Immature natural killer cell (primary cell): Measurements from ENCODE around the gene C10orf53. TPM values are rescaled to one million over a fixed set of nuclear protein-coding genes. Genes with fewer than 3 reads are reported as not detected.
A peak's percentile ranks its signal among the peaks of the same experiment; 100 is the strongest.

Experiments
- DNase-seq, 3 donors: peaks; one replicate each; pipeline ENCODE4 v3.0.0; 2022; ENCODE audit warnings: mixed read lengths in 1 of 3
- H3K27ac Mint-ChIP-seq, 6 donors: one replicate each; pipeline ENCODE4 v1.8.0; 2020; ENCODE audit warnings: mixed read lengths in 6 of 6, mild to moderate bottlenecking in 5 of 6, inconsistent platforms in 4 of 6, moderate library complexity in 3 of 6
- H3K27me3 Mint-ChIP-seq, 3 donors: one replicate each; pipeline ENCODE4 v1.8.0; 2020 to 2021; ENCODE audit warnings: low read depth in 3 of 3, mild to moderate bottlenecking in 3 of 3, mixed read lengths in 3 of 3, moderate library complexity in 3 of 3, inconsistent platforms in 1 of 3
- H3K36me3 Mint-ChIP-seq, 3 donors: one replicate each; pipeline ENCODE4 v1.8.0; 2020; ENCODE audit warnings: mixed read lengths in 3 of 3, inconsistent platforms in 2 of 3, mild to moderate bottlenecking in 2 of 3
- H3K4me1 Mint-ChIP-seq, 2 donors: one replicate each; pipeline ENCODE4 v1.8.0; 2020; ENCODE audit warnings: inconsistent platforms in 2 of 2, mild to moderate bottlenecking in 2 of 2, mixed read lengths in 2 of 2, moderate library complexity in 1 of 2
- H3K4me3 Mint-ChIP-seq, 5 donors: one replicate each; pipeline ENCODE4 v1.8.0; 2020; ENCODE audit warnings: mild to moderate bottlenecking in 5 of 5, mixed read lengths in 5 of 5, inconsistent platforms in 3 of 5, moderate library complexity in 3 of 5
- H3K9me3 Mint-ChIP-seq, 6 donors: one replicate each; pipeline ENCODE4 v1.8.0; 2020; ENCODE audit warnings: mild to moderate bottlenecking in 6 of 6, mixed read lengths in 6 of 6, inconsistent platforms in 4 of 6, moderate library complexity in 3 of 6
- polyA plus RNA-seq, 3 donors: library from polyadenylated mRNA; unstranded; fragments of 300-500 nt; fragmentation: Illumina TruSeq; gene quantifications; one replicate each; pipeline ENCODE4 v1.2.3, GENCODE V29; 2021

The C10orf53 gene
- polyA plus RNA-seq, 3 donors from 2014 or later = not detected

DNA sequence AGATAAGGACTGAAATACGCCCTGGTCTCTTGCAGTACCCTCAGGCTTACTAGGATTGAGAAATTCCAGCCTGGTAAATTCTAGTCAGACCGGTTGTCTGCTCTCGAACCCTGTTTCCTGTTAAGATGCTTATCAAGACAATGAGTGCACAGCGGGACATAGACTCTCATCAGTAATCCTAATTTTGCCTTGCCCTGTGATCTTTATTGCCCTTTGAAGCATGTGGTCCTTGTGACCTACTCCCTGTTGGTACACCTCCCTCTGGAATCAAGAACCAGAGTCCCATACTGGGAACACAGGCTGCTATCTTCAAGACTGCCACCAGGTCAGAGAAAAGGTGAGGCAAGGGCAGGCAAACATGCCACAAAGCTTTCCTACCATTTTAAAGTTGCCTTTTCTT lies 7.2 kb downstream of the C10orf53 start:
- peaks cover 5 to 35% (median 19%) of the 10 kb centered on the region in 6 donors for H3K9me3 Mint-ChIP-seq
- peaks cover 16 to 24% (median 20%) of the 10 kb centered on the region in 3 donors for H3K27me3 Mint-ChIP-seq
- no peak overlapping the region for H3K4me3 Mint-ChIP-seq
- no peak overlapping the region for H3K27ac Mint-ChIP-seq
- DNase-seq = no peak
- no peaks in the 10 kb centered on the region for H3K4me1 Mint-ChIP-seq
- H3K36me3 Mint-ChIP-seq = peaks cover 0 to 4% (median 0%) of the 10 kb centered on the region in 3 donors

DNA sequence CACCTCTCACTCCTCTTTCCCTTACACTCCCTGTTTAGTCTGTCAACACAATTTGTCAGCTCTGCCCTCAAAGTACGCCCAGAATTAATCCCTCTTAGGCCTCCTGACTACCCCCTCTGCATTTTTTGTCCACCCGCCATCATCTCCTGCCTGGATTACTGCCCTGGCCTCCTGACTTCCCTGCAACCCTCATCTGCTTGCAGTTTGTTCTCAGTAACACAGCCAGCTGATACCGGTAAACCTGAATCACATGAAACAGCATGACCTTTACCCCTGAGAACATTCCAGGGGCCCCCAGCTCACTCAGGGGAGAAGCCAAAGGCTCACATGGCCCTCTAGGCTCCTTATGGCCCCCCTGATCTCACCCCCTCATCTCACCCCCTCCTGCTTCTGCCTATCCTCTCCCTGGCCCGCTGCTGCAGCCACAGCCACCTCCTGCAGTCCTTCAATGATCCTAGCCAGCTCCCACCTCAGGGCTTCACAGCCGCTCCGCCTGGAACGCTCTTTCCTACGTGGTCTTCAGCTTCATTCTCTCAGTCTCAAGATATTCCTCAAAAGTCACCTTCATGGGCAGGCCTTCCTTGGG lies 8.9 kb downstream of the C10orf53 start:
- peaks cover 0 to 4% (median 0%) of the 10 kb centered on the region in 3 donors for H3K36me3 Mint-ChIP-seq
- peaks cover 14 to 26% (median 24%) of the 10 kb centered on the region in 3 donors for H3K27me3 Mint-ChIP-seq
- H3K27ac Mint-ChIP-seq = peak overlapping the region in 1 of 6 donors; percentile 9
- DNase-seq = no peak
- no peaks in the 10 kb centered on the region for H3K4me1 Mint-ChIP-seq
- H3K4me3 Mint-ChIP-seq = no peak overlapping the region
- H3K9me3 Mint-ChIP-seq = peaks cover 5 to 28% (median 16%) of the 10 kb centered on the region in 6 donors

DNA sequence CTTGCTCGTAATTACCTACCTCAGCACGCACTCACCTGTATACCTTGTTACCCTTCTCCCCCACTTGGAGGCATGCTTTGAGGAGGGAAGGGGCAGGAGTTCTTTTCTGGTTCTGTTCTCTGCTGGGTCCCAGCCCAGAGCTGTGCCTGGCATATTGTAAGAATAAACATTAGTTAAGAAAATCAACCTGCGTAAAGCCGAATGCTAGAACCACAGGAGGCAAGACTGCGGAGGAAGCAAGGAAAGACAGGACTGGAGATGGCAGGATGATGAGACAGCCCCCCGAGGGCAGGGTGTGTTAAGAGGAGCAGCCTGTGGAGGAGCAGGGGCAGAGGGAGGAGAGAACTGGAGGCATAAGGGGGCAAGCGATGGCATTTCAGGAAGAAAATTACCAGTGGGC lies 9.5 kb downstream of the C10orf53 start:
- H3K4me3 Mint-ChIP-seq = no peak overlapping the region
- no peaks in the 10 kb centered on the region for H3K4me1 Mint-ChIP-seq
- H3K36me3 Mint-ChIP-seq = peaks cover 0 to 4% (median 0%) of the 10 kb centered on the region in 3 donors
- H3K9me3 Mint-ChIP-seq = peaks cover 3 to 28% (median 16%) of the 10 kb centered on the region in 6 donors
- no peak overlapping the region for H3K27ac Mint-ChIP-seq
- peaks cover 12 to 27% (median 25%) of the 10 kb centered on the region in 3 donors for H3K27me3 Mint-ChIP-seq
- DNase-seq = no peak

DNA sequence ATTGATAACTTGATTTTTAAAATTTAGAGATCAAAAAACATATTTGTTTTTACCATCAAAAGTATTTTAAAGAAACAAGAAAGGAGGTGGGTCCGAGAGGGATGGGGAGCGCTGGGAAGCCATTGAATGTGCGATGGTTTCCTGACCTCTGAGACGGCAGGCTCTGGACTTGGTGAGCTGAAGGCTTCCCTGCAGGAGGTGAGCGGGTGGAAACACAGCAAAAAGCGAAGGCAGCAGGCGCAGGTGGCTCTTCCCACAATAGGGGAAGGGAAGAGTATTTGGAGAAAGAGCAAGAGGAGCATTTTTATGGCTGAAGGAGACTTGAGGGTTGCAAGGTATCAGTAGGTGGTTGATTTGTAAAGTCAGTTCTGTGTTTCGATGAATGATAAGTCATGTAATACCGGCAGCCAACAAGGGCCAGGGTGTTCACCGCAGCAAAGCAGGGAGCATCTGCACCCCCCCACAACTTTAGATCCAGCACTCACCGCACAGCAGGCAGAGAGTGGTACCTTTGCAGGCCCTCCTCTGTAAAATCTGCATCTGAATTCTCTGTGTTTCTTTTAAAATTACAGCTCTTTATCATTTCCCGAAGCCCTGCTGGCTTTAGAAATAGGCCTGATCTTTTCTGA lies 10.5 kb downstream of the C10orf53 start:
- Mint-ChIP-seq H3K9me3 (peaks cover 0 to 28% (median 16%) of the 10 kb centered on the region in 6 donors), H3K4me1 (no peaks in the 10 kb centered on the region), H3K27me3 (peaks cover 7 to 27% (median 25%) of the 10 kb centered on the region in 3 donors), H3K4me3 (peak overlapping the region in 1 of 5 donors; percentile 2), H3K27ac (no peak overlapping the region), H3K36me3 (peaks cover 0 to 4% (median 0%) of the 10 kb centered on the region in 3 donors)
- DNase-seq = no peak

DNA sequence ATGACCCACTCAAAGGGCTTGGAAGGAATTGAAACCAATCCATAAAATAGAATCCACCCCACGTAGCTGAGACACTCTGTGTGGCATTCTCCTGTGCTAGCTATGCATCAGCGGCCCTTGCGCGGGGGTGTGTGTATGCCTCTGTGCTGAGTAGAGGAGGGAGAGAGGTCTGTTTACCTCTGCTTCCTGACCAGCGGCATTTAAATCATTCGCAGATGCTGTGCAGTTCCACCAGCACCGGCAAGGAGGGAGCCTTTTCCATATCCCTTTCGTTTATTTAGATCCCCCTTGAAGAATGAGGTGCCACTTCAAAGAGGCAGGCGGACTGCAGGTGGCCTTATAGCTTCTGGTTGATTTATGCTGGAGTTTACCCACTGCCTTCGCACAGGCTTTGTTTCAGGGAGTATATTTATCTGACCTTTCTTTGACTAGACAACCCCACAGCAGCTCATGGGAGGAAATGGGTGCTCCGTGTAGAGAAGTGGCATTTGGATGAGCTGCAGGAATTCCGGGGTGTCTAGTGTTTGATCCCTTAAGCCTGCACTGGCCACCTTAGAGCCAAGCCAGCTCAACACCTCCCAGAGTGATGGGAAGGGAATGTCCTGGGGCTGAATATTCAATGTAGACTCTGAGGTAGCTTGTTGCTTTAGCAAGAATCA lies 11.4 kb downstream of the C10orf53 start:
- H3K27ac Mint-ChIP-seq = no peak overlapping the region
- H3K27me3 Mint-ChIP-seq = peaks cover 7 to 27% (median 22%) of the 10 kb centered on the region in 3 donors
- peaks cover 0 to 4% (median 0%) of the 10 kb centered on the region in 3 donors for H3K36me3 Mint-ChIP-seq
- H3K4me1 Mint-ChIP-seq = no peaks in the 10 kb centered on the region
- no peak overlapping the region for H3K4me3 Mint-ChIP-seq
- DNase-seq = no peak
- H3K9me3 Mint-ChIP-seq = peaks cover 0 to 24% (median 14%) of the 10 kb centered on the region in 6 donors

DNA sequence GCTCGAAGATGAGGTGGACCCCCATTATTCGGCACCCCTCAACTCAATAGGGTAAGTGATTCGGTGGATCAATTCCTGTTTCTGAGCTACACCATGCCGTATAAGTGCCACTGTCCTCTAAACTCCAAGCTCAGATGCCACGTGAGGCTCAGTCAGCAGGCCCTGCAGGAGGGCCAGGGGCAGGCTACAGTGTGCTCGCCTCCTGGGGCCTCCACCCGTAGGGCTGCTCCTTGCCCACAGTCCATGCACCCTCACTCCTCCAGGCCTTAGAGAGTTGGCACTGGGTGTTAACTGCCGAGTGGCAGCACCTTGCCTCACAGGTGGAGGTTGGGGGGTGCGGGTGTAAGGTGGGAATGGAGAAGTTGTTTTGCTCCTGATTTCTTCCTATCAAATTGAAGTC lies 12.1 kb downstream of the C10orf53 start:
- Mint-ChIP-seq H3K4me3 (no peak overlapping the region), H3K4me1 (no peaks in the 10 kb centered on the region), H3K27me3 (peaks cover 7 to 27% (median 19%) of the 10 kb centered on the region in 3 donors), H3K9me3 (peaks cover 0 to 17% (median 11%) of the 10 kb centered on the region in 6 donors), H3K36me3 (peaks cover 0 to 4% (median 0%) of the 10 kb centered on the region in 3 donors), H3K27ac (no peak overlapping the region)
- no peak for DNase-seq

DNA sequence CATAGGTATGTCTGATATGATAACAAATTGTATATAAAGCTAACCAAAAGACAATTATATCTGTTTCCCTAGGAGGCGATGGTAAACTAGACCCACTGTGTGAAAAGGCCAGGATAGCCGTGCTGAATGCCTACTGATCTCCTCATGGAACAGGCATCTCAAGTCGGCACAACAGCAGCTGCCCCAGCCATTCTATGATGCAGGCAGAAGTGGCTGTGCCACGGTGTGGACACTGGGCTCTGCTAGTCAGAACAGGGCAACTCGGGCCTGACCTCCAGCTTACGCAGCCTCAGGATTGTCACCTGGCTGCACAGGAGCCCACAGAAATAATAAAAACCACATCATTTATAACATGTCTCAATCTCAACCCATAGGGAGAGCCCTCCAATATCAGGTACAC lies 15.0 kb downstream of the C10orf53 start:
- H3K9me3 Mint-ChIP-seq = peaks cover 0 to 5% (median under 1%) of the 10 kb centered on the region in 6 donors
- no peak overlapping the region for H3K4me3 Mint-ChIP-seq
- H3K36me3 Mint-ChIP-seq = no peaks in the 10 kb centered on the region
- DNase-seq = no peak
- H3K4me1 Mint-ChIP-seq = no peaks in the 10 kb centered on the region
- no peak overlapping the region for H3K27ac Mint-ChIP-seq
- H3K27me3 Mint-ChIP-seq = peaks cover 2 to 15% (median 8%) of the 10 kb centered on the region in 3 donors

DNA sequence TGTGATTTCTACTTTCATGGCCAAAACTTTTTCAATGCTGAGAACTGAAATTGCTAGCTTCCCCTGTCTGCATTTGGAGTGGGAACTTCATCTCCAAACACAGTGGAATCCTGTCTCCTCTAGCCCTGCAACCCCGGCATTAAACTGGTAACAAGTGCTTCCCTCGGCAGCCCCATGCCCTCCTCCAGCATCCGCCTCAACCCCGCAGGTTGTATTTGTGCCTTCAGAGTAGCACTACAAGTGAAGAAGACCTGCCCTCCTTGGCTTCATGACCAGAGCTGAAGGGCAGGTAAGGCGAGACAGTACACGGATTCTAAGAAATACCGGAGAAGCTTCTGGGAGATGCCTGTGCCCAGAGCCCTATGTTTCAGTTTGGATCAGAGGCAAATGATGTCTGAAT lies 16.9 kb downstream of the C10orf53 start:
- Mint-ChIP-seq H3K36me3 (no peaks in the 10 kb centered on the region), H3K4me1 (no peaks in the 10 kb centered on the region)

DNA sequence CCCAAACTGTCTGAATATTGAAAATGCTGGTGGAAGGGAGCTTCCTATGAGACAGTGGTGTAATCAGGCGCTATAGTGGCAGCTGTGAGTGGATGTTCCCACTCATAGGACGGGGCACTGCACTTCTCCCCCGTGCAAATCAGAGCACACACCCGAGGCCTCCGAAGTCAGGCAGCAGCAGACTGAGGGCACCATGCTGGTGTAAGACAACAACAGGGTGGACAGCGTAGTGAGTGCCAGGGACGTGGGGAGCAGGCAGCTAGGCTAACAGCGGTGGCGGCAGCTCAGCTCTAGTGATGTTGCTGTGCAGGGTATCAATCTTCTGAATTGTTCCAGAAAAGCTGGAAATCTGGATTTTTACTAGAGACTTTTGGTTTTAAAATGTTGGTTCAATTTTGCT lies 19.2 kb downstream of the C10orf53 start:
- no peaks in the 10 kb centered on the region for H3K36me3 Mint-ChIP-seq
- DNase-seq = no peak
- no peak overlapping the region for H3K27ac Mint-ChIP-seq
- peaks cover under 1 to 5% (median 2%) of the 10 kb centered on the region in 3 donors for H3K27me3 Mint-ChIP-seq
- no peak overlapping the region for H3K4me3 Mint-ChIP-seq
- no peaks in the 10 kb centered on the region for H3K9me3 Mint-ChIP-seq
- no peaks in the 10 kb centered on the region for H3K4me1 Mint-ChIP-seq

More for the DNA sequence above, 16.9 kb downstream of the C10orf53 start:
- DNase-seq = no peak
- no peak overlapping the region for H3K27ac Mint-ChIP-seq
- H3K27me3 Mint-ChIP-seq = peaks cover 1 to 10% (median 3%) of the 10 kb centered on the region in 3 donors
- H3K4me3 Mint-ChIP-seq = no peak overlapping the region
- H3K9me3 Mint-ChIP-seq = no peaks in the 10 kb centered on the region

DNA sequence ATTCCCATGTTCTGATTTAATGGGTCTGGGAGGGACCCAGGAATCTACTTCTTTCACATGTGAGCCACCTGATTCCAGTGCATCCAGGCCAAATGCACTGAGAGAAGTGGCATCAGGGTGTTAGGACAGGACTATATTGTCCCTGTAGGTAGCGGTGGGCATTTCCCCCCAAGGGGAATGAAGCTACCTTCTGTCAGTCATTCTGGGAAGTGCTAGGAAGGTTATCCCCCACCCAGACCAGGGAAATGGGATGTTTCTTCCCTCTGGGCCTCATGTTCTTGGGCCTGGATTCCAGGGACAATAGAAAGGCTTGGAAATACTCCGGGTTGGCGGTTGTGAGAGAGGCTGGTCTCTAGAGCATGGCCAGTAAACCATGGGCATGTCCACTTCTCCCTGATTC lies 20.8 kb downstream of the C10orf53 start:
- peaks cover 0 to 5% (median 4%) of the 10 kb centered on the region in 3 donors for H3K27me3 Mint-ChIP-seq
- H3K4me3 Mint-ChIP-seq = no peak overlapping the region
- H3K27ac Mint-ChIP-seq = no peak overlapping the region
- no peaks in the 10 kb centered on the region for H3K9me3 Mint-ChIP-seq
- H3K36me3 Mint-ChIP-seq = no peaks in the 10 kb centered on the region
- no peaks in the 10 kb centered on the region for H3K4me1 Mint-ChIP-seq
- no peak for DNase-seq

DNA sequence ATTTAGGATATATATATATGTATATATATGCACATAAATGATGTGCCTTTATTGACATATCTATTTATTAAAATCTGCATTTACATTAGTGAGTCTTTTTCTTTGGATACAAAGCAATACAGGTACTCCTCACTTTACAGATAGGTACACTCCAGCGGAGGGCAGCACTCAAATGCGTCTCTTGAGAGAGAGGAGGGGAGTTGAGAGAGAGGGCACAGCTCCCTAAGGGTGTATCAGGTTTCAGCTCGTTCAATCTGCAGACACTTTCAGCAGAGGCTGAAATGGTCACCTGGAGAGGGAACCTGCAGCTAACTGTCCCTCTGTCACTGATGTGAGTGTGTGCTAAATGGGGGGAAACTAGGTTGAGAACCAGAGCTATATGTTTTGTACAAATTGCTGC lies 21.5 kb downstream of the C10orf53 start:
- no peak overlapping the region for H3K27ac Mint-ChIP-seq
- no peaks in the 10 kb centered on the region for H3K36me3 Mint-ChIP-seq
- DNase-seq = no peak
- no peaks in the 10 kb centered on the region for H3K9me3 Mint-ChIP-seq
- no peaks in the 10 kb centered on the region for H3K4me1 Mint-ChIP-seq
- H3K27me3 Mint-ChIP-seq = peaks cover 0 to 5% (median 4%) of the 10 kb centered on the region in 3 donors
- no peak overlapping the region for H3K4me3 Mint-ChIP-seq

DNA sequence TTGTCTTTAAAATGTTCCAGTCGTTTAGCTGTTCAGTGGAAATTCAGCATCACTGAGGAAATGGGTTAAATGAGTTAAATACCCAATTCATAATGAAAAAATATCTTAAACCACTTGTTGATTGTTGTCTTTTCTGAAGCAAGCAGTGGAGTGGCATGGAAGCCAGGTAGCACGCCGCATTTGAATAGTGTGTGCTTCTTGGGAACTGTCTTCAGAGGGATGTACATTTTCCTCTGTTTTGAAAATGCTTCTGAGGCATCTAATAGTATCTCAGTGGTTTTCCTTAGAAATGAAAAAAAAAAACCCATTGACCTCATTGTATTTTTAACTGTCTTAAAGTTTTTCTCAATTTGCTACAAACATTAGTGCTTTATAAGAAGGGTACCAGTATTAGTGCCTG lies 28.1 kb downstream of the C10orf53 start:
- no peaks in the 10 kb centered on the region for H3K36me3 Mint-ChIP-seq
- H3K4me1 Mint-ChIP-seq = no peaks in the 10 kb centered on the region
- no peak overlapping the region for H3K27ac Mint-ChIP-seq
- H3K4me3 Mint-ChIP-seq = no peak overlapping the region
- H3K27me3 Mint-ChIP-seq = peaks cover 0 to 2% (median 2%) of the 10 kb centered on the region in 3 donors
- DNase-seq = no peak
- no peaks in the 10 kb centered on the region for H3K9me3 Mint-ChIP-seq

DNA sequence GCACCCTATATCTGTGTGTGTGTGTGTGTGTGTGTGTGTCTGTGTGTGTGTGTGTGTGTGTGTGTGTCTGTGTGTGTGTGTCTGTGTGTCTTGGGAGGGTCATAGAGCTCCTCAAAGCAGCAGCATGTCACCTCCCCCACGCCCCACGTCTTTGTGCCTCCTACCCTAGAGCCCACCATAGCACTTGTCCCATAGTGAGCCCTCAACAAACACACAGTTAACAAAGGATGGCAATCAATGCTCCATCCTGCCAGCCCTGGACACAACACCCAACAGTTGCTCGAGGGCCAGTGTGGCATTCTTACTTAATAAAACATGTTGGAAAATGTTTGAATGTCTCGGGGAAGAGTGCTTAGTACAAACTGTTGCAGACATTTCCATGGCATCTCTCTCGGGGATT lies 30.5 kb downstream of the C10orf53 start:
- Mint-ChIP-seq H3K9me3 (peaks cover 0 to 2% (median under 1%) of the 10 kb centered on the region in 6 donors), H3K4me3 (no peak overlapping the region), H3K36me3 (no peaks in the 10 kb centered on the region), H3K27me3 (no peaks in the 10 kb centered on the region), H3K4me1 (no peaks in the 10 kb centered on the region), H3K27ac (no peak overlapping the region)
- no peak for DNase-seq

DNA sequence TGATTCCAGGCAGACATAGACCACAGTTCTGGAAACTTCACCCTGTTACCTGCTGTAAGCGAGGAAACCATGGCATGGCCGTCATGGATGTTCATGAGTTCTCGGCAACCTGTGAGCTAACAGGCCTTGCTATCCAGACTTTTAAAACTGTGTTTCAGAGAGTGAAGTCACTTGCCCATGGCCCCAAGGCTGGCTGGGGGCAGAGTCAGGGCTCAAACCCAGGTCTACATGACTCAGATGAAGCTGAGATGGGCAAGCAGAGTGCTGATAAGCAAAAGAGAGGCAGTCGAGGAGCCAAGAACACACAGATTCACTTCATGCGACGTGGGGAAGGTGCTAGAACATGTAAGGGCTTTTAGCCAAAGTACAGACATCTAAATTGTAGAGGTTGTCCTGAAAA lies 31.5 kb downstream of the C10orf53 start:
- Mint-ChIP-seq H3K4me1 (no peaks in the 10 kb centered on the region), H3K27me3 (no peaks in the 10 kb centered on the region), H3K36me3 (no peaks in the 10 kb centered on the region), H3K4me3 (no peak overlapping the region), H3K27ac (no peak overlapping the region), H3K9me3 (peaks cover 0 to 2% (median under 1%) of the 10 kb centered on the region in 6 donors)
- DNase-seq = no peak
